Measurements from ENCODE around the gene GADL1.

GADL1 gene, protein sequence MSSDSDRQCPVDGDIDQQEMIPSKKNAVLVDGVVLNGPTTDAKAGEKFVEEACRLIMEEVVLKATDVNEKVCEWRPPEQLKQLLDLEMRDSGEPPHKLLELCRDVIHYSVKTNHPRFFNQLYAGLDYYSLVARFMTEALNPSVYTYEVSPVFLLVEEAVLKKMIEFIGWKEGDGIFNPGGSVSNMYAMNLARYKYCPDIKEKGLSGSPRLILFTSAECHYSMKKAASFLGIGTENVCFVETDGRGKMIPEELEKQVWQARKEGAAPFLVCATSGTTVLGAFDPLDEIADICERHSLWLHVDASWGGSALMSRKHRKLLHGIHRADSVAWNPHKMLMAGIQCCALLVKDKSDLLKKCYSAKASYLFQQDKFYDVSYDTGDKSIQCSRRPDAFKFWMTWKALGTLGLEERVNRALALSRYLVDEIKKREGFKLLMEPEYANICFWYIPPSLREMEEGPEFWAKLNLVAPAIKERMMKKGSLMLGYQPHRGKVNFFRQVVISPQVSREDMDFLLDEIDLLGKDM

DNA sequence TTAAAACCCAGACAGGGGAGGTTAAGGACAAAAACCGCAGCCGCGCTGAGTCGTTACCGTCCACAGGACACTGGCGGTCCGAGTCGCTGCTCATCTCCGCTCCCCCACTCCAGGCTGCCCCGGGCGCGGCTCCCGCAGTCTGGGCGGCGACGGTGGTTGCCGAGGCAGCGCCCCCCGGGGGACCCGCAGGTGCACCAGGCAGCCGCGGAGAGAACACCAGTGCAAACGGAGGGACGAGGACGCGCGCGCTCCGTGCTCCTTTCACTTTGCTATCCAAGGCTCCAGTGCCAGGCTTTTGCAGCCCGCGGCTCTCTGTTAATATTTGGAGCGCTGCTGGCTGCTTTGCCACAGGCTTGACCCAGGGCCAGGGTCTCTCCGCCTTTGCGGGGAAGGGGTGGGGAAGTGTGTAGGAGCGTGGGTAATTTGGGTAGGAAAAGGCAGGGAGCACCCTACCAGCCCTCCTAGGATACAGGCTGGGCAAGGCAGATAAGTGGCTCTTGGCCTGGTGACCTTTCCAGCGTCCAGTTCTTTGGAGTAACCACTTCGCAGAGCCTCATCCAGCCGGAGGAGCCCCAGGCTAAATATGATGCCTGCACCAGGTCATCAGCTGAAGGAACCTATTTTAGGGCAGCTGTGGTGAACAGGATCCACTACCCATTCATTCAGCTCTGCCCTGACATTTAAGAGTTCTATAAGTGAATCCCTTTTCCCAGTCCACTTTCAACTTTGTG, at the start of gene GADL1:
Gene GADL1 (minus strand): TSS at position 141 of the 731 bp plus-strand sequence. CDS start 47 bp downstream, at position 94.
- DNase-seq (ENCODE audit: low read depth) = no peak

GRCh38 chr3:30944124-30944523, 49.7 kb upstream of the GADL1 start:
- no peak for DNase-seq (ENCODE audit: low read depth)

DNA sequence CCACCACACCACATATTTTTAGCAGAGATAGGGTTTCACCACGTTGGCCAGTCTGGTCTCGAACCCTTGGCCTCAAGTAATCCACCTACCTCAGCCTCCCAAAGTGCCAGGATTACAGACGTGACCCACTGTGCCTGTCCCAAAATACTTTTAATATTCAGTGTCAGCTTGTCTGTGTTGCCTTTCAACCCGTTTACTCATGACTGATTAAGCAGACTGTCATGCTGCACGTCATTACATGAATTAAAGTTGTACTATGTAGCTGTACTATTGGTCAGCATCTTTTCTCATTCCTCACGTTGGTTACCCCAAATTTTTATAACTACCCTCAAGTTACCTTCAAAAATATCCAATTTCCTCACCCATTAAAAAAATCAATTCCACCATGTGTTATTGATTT, 48.7 kb upstream of the GADL1 start:
- DNase-seq (ENCODE audit: low read depth) = no peak

- no peak for DNase-seq (ENCODE audit: low read depth)
Measured at GRCh38 chr3:30941342-30941741, 46.9 kb upstream of the GADL1 start.

GRCh38 chr3:30940740-30941139, 46.3 kb upstream of the GADL1 start:
- DNase-seq (ENCODE audit: low read depth) = no peak

DNA sequence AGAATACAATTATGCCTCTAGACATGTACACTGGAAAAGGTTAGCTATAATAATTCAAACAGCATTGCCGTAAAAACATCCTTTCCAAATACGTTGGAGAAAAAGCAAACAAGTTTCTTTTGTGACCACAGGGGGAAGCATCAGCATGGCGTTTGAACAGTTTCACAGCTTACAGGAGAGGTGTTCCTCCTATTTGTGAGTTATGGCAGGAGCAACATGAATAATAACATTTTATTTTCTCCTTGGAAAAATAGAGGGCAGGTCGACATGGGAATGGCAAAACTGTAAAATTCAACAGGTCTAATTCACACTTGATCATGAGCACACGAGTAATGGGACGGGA, 39.7 kb upstream of the GADL1 start:
- no peak for DNase-seq (ENCODE audit: low read depth)

- no peak for DNase-seq (ENCODE audit: low read depth)
Measured at GRCh38 chr3:30933478-30934207, 39.2 kb upstream of the GADL1 start.

GRCh38 chr3:30932513-30933098, 38.1 kb upstream of the GADL1 start:
- DNase-seq (ENCODE audit: low read depth) = no peak

- DNase-seq (ENCODE audit: low read depth) = peak; percentile 52
Measured at GRCh38 chr3:30924763-30925162, 30.3 kb upstream of the GADL1 start.

DNA sequence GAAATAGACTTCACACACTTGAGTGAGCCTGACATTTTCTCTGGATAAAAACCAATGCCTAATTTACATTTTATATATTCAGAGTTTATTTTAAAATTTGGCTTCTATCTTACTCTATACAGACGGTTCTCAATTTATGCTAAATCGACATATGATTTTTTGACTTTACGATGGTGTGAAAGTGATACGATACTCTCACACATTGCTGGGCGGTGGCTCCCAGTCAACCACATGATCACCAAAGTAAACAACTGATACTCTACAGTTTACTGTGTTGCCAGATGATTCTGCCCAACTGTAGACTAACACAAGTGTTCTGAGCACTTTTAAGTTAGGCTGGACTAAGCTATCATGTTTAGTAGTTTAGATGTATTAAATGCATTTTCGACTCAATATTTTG, 25.1 kb upstream of the GADL1 start:
- DNase-seq (ENCODE audit: low read depth) = no peak

GRCh38 chr3:30918761-30919160, 24.3 kb upstream of the GADL1 start:
- no peak for DNase-seq (ENCODE audit: low read depth)

DNA sequence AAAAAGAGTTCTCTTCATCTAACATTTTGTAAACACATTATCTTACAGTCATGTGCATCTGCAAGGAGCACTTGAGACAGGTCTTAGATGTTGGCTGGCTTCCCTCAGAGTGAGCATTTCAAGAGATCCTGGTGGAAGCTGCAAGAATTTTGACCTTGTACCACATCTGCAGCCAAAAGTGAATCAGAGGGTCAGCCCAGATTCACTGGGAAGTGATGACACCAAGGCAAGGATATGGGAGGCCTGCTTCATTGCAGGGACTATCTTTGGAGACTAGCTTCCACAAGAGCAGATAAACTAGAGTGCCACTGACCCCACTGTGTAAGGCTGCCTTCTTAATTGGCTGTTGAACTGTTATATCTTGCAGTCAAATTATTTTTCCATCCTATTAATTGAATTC, 21.3 kb upstream of the GADL1 start:
- DNase-seq (ENCODE audit: low read depth) = no peak

DNA sequence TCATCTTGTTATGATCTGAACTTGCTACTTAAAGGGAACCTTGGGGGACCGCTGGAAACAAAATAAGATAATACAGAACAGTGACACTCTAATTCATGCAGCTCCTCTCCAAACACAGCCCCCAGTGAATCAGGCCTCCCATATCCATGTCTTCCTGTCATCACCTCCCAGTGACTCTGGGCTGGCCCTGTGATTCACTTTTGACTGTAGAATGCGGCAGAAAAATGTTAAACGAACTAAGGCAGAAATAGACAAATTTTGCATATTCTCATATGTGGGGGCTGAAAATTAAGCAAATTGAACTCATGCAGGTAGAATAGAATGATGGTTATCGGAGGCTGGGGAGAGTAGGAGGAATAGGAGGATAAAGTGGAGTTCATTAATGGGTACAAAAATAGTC, 20.2 kb upstream of the GADL1 start:
- no peak for DNase-seq (ENCODE audit: low read depth)

- peak; percentile 35 for DNase-seq (ENCODE audit: low read depth)
Measured at GRCh38 chr3:30913176-30913575, 18.7 kb upstream of the GADL1 start.

GRCh38 chr3:30912301-30912700, 17.8 kb upstream of the GADL1 start:
- DNase-seq (ENCODE audit: low read depth) = no peak

DNA sequence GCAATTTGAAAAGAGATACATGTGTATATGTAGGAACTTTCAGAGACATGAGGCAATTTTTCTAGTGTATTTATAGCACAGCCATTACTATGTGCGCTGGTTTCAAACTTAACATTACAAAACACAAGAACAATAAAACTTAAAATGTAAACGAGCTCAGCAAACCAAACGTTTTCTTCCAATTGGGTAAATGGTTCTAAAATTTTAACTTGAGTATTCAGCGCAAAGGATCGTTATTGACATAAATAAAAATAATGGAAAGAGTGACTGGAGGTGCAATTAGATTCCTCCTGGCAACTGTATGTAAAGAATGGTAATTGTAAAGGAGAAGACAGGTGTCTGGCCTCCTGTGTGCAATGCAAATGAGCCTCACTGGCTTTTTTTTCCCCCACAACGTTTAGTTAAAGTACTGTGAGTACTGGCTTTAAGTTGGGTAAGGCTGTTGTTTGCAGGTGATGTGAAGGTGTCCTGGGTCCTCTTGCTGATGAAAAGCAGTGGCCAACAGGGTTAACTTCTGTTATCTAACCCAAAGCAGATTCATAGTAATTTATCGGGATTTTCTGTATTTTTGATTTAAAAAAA, 14.1 kb upstream of the GADL1 start:
- DNase-seq (ENCODE audit: low read depth) = no peak

DNA sequence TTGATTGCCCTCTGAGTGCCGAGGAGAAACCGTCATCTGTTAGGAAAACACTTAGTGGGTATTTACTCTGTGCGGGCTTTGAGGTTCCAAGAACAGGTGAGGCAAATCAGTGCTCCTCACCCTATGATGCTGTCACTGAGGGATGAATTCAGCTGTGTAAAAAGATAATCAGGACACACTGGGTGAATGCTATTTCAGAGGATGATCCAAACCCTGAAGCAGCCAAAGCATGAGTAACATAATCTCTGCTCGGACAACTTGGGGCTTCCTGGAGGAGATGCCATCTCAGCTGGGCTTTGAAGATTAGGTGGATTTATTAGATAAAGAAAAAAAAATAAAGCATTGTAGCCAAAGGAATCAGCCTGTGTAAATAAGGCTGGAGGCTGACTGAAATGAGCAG, 10.5 kb upstream of the GADL1 start:
- DNase-seq (ENCODE audit: low read depth) = no peak

GRCh38 chr3:30895329-30895728, 868 bp upstream of the GADL1 start:
- no peak for DNase-seq (ENCODE audit: low read depth)

- DNase-seq (ENCODE audit: low read depth) = no peak
Measured at GRCh38 chr3:30893678-30894325, 659 bp downstream of the GADL1 start.

- DNase-seq (ENCODE audit: low read depth) = no peak
Measured at GRCh38 chr3:30890907-30891306, 3.6 kb downstream of the GADL1 start.

DNA sequence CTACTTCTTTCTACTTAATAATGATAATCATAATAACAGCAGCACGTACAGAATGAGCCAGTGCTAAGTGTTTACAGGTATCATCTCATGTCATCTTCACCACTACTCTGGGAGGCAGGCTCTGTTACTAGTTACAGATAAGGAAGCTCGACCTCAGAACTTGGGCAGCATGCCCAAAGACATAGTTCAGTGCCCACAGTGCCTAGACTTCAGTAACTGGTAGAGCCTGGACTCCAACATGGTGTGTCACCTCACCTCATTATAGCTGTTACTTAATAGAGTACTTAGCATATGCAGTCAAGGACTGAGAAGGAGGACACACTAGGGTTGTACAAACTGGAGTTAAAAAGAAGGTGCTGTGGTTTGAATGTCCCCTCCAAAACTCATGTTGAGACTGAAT, 7.6 kb downstream of the GADL1 start:
- DNase-seq (ENCODE audit: low read depth) = no peak

Measured in HS-27A (cell line).